ENCODE data around the gene PARD6B. TPM values are rescaled to one million over a fixed set of nuclear protein-coding genes. Genes with fewer than 3 reads are reported as not detected.
A peak's percentile ranks its signal among the peaks of the same experiment; 100 is the strongest.
"Not testable (repeated sequence)": the region's sequence is repeated elsewhere in the genome, so short reads cannot be mapped to it uniquely, and the experiment has no call there.

PARD6B gene
- total and polyA plus RNA-seq, 2 donors, result 0.52 to 11.7 TPM

DNA sequence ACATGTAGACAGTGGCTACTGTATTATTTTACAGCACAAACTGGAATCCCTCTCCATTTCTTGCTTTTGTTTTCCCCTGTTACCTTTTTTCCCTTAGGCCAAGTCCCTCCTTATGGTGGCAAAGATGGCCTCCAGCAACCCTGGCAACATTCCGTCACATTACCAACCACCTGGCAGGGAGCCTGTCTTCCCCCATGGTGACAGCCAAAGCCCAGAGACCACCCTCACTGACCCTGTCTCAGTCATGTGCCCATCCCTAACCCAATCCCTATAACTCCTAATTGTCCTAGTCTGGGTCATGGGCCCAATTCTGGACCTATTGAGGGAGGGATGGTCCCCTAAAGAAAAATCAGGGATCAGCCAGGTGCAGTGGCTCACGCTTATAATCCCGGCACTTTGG lies 27.6 kb downstream of the PARD6B start:
- H3K36me3 ChIP-seq (ENCODE audit: insufficient read depth), result no peaks in the 10 kb centered on the region
- WGBS, result 95% methylated on average over 3 of the region's 3 CpGs
- no peak overlapping the region for H3K4me3 ChIP-seq (ENCODE audit: low read depth, low read length)
- no peak for DNase-seq (ENCODE audit: extremely low spot score)
- H3K4me1 ChIP-seq (ENCODE audit: insufficient read depth), result no peaks in the 10 kb centered on the region
- H3K27ac ChIP-seq (ENCODE audit: low read depth), result no peak overlapping the region

DNA sequence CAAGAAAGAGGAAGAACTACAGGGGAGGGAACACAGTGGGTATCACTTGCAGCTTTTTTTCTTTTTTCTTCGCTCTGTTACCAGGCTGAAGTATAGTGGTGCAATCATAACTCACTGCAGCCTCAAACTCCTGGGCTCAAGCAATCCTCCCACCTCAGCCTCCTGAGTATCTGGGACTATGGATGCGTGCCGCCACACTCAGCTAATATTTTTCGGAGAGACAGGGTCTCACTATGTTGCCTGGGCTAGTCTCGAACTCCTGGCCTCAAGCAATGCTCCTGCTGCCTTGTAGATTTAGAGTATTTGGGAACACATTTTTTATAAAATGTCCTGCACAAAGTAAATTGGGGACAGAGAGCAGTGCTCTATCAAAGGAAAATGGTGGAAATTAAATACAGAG lies 28.3 kb downstream of the PARD6B start:
- Histone ChIP-seq H3K4me3 (ENCODE audit: low read depth, low read length) (no peak overlapping the region), H3K4me1 (ENCODE audit: insufficient read depth) (no peaks in the 10 kb centered on the region), H3K36me3 (ENCODE audit: insufficient read depth) (no peaks in the 10 kb centered on the region), H3K27ac (ENCODE audit: low read depth) (no peak overlapping the region)
- 79% methylated on average over 5 of the region's 5 CpGs for WGBS
- no peak for DNase-seq (ENCODE audit: extremely low spot score)

- WGBS, result 64% methylated on average over 6 of the region's 6 CpGs
Measured at GRCh38 chr20:50762045-50762422, 30.7 kb downstream of the PARD6B start.

GRCh38 chr20:50762435-50763220 lies 31.2 kb downstream of the PARD6B start:
- Histone ChIP-seq H3K27ac (ENCODE audit: low read depth) (peak overlapping the region; percentile 72), H3K4me3 (ENCODE audit: low read depth, low read length) (no peak overlapping the region), H3K4me1 (ENCODE audit: insufficient read depth) (no peaks in the 10 kb centered on the region), H3K36me3 (ENCODE audit: insufficient read depth) (no peaks in the 10 kb centered on the region)
- 34% methylated on average over 12 of the region's 12 CpGs for WGBS
- DNase-seq (ENCODE audit: extremely low spot score), result no peak

More at GRCh38 chr20:50762045-50762422, 30.7 kb downstream of the PARD6B start:
- peak overlapping the region; percentile 72 for H3K27ac ChIP-seq (ENCODE audit: low read depth)
- H3K4me3 ChIP-seq (ENCODE audit: low read depth, low read length), result no peak overlapping the region
- H3K36me3 ChIP-seq (ENCODE audit: insufficient read depth), result no peaks in the 10 kb centered on the region
- DNase-seq (ENCODE audit: extremely low spot score), result no peak
- no peaks in the 10 kb centered on the region for H3K4me1 ChIP-seq (ENCODE audit: insufficient read depth)

DNA sequence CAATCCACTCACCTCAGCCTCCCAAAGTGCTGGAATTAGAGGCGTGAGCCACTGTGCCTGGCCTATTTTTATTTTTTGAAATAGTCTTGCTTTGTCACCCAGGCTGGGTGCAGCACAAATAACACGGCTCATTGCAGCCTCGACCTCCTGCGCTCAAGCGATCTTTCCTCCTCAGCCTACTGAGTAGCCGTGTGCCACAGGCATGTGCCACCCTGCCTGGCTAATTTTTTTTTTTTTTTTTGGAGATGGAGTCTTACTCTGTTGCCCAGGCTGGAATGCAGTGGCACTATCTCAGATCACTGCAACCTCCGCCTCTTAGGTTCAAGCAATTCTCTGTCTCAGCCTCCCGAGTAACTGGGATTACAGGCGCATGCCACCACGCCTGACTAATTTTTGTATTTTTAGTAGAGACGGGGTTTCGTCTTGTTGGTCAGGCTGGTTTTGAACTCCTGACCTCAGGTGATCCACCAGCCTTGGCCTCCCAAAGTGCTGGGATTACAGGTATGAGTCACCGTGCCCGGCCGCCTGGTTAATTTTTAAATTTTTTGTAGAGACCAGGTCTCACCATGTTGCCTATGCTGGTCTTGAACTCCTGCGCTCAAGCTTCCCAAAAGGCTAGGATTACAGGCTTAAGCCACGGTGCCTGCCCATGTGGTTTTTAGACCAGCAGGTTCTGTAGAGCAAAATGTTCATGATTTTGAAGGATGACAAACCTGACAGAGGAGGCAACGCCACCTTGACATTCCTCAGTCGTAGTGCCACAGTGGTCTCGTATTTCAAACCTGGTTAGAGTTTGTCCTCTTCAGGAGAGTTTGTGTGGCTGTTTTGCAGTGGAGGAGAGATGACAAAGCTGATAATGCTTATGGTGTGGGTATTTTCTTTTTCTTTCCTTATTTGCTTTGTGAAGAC lies 32.4 kb downstream of the PARD6B start:
- not testable (repeated sequence) for H3K27ac ChIP-seq (ENCODE audit: low read depth); H3K36me3 ChIP-seq (ENCODE audit: insufficient read depth); H3K4me3 ChIP-seq (ENCODE audit: low read depth, low read length); H3K4me1 ChIP-seq (ENCODE audit: insufficient read depth); DNase-seq (ENCODE audit: extremely low spot score)
- 85% methylated on average over 20 of the region's 20 CpGs for WGBS

DNA sequence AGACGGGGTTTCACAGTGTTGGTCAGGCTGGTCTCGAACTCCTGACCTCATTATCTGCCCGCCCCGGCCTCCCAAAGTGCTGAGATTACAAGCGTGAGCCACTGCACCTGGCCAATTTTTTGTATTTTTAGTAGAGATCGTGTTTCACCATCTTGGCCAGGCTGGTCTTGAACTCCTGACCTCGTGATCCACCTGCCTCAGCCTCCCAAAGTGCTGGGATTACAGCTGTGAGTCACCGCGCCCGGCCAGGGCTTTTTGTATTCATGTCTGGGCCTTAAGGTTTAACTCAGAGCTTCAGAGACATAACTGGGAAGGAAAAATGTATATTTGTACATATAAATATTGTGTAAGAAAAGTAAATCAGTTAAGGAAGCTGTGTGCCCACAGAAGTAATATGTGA lies 33.9 kb downstream of the PARD6B start:
- DNase-seq (ENCODE audit: extremely low spot score); H3K27ac ChIP-seq (ENCODE audit: low read depth): not testable (repeated sequence)

DNA sequence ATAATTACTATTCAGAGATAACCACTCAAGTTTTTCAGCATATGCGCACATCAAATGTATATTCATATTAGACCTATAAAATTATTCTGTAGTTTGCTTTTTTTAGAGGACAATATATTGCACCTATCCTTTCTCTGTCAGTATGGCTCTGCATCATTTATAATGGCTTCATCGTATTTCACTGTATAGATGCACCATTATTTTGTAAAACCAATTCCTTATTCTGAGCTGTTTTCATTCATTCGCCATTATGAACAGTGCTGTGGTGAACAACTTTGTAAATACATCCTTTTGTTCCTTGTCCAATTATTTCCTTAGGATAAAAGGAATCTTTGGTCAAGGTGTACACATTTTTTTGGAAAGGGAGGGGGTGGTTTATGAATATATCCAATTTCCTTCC lies 34.3 kb downstream of the PARD6B start:
- Histone ChIP-seq H3K4me1 (ENCODE audit: insufficient read depth) (no peaks in the 10 kb centered on the region), H3K4me3 (ENCODE audit: low read depth, low read length) (no peak overlapping the region), H3K27ac (ENCODE audit: low read depth) (no peak overlapping the region), H3K36me3 (ENCODE audit: insufficient read depth) (no peaks in the 10 kb centered on the region)
- WGBS, result 61% methylated on average over 3 of the region's 3 CpGs
- no peak for DNase-seq (ENCODE audit: extremely low spot score)

More for the DNA sequence above, 33.9 kb downstream of the PARD6B start:
- WGBS, result 63% methylated on average over 10 of the region's 10 CpGs
- not testable (repeated sequence) for H3K36me3 ChIP-seq (ENCODE audit: insufficient read depth); H3K4me3 ChIP-seq (ENCODE audit: low read depth, low read length); H3K4me1 ChIP-seq (ENCODE audit: insufficient read depth)

GRCh38 chr20:50766955-50767809 lies 35.8 kb downstream of the PARD6B start:
- not testable (repeated sequence) for DNase-seq (ENCODE audit: extremely low spot score); H3K27ac ChIP-seq (ENCODE audit: low read depth); H3K4me1 ChIP-seq (ENCODE audit: insufficient read depth); H3K36me3 ChIP-seq (ENCODE audit: insufficient read depth); H3K4me3 ChIP-seq (ENCODE audit: low read depth, low read length)
- 60% methylated on average over 7 of the region's 10 CpGs for WGBS

DNA sequence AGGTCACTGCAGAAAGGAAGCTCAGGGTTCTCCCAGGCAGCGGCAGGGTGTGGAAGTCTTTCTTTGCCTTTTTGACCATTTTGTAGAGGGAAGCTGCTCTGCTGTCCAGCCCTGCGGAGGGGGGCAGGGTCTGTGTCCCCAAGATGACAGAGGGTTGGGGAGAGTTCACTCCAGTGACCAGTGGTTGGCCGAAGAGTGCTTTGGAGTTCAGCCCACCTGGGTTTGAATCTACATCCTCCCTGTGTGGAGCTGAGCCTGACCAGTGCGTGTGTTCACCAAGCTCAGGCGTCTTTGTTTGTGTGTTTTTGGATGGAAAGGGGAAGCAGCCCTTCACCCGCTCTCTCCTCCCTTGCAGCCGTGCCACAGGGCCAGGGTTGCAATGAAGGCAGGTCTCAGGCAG lies 37.6 kb downstream of the PARD6B start:
- H3K36me3 ChIP-seq (ENCODE audit: insufficient read depth); H3K4me3 ChIP-seq (ENCODE audit: low read depth, low read length); H3K27ac ChIP-seq (ENCODE audit: low read depth); H3K4me1 ChIP-seq (ENCODE audit: insufficient read depth); DNase-seq (ENCODE audit: extremely low spot score): not testable (repeated sequence)
- WGBS, result 44% methylated on average over 5 of the region's 7 CpGs

- H3K36me3 ChIP-seq (ENCODE audit: insufficient read depth); DNase-seq (ENCODE audit: extremely low spot score); H3K27ac ChIP-seq (ENCODE audit: low read depth); H3K4me1 ChIP-seq (ENCODE audit: insufficient read depth); H3K4me3 ChIP-seq (ENCODE audit: low read depth, low read length): not testable (repeated sequence)
- 87% methylated on average over 8 of the region's 12 CpGs for WGBS
Measured at GRCh38 chr20:50769551-50770085, 38.2 kb downstream of the PARD6B start.

DNA sequence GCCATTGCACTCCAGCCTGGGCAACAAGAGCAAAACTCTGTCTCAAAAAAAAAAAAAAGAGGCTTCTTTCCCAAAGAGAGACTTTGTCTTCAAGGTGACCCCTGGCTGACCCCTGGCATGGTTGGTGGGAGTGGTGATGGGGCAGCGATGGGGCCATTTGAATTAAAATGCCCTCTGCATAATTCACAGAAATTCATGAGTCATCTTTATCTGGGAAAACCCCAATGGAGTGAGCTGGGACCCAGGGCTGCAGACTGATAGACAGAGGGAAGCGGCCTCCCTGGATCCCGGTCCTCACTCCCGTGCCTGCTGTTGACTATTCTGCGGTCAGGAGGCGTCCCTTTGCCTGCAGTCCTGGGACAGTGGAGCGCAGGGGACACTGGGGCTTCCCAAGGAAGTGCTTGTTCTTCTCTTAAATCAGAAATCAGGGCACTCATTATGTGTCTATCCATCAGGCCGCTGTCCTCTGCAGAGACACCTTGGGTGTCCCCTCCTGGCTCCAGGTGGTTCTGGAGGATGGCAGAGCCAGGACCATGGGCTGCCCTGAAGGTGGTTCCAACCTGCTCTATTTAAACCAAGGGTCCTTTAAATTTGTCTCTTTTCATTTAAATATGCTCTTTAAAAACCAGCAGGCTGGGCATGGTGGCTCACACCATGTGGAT lies 40.2 kb downstream of the PARD6B start:
- WGBS, result 89% methylated on average over 4 of the region's 8 CpGs
- not testable (repeated sequence) for DNase-seq (ENCODE audit: extremely low spot score); H3K27ac ChIP-seq (ENCODE audit: low read depth); H3K4me1 ChIP-seq (ENCODE audit: insufficient read depth); H3K4me3 ChIP-seq (ENCODE audit: low read depth, low read length); H3K36me3 ChIP-seq (ENCODE audit: insufficient read depth)

- Histone ChIP-seq H3K4me3 (ENCODE audit: low read depth, low read length) (no peak overlapping the region), H3K4me1 (ENCODE audit: insufficient read depth) (no peaks in the 10 kb centered on the region), H3K27ac (ENCODE audit: low read depth) (no peak overlapping the region), H3K36me3 (ENCODE audit: insufficient read depth) (no peaks in the 10 kb centered on the region)
- WGBS, result 76% methylated on average over 5 of the region's 5 CpGs
- DNase-seq (ENCODE audit: extremely low spot score), result no peak
Measured at GRCh38 chr20:50772420-50773185, 41.2 kb downstream of the PARD6B start.

Measured in urinary bladder (tissue), 4 donors.